Kidney epithelial cell (primary cell): ENCODE data around the gene CPEB1. TPM values are rescaled to one million over a fixed set of nuclear protein-coding genes. Genes with fewer than 3 reads are reported as not detected.
"Not testable (repeated sequence)": the region's sequence is repeated elsewhere in the genome, so short reads cannot be mapped to it uniquely, and the experiment has no call there.

ENCODE experiments used
- DNase-seq: peaks from one replicate; pipeline ENCODE4 v3.0.0-alpha.2; 2010; ENCODE audit warnings: low read depth
- H3K27me3 ChIP-seq: 2 replicates; pipeline ENCODE4 v1.6.0; 2011; ENCODE audit warnings: low read length; ENCODE audit not compliant: control insufficient read depth, insufficient read depth
- H3K36me3 ChIP-seq: 2 replicates; pipeline ENCODE4 v1.5.1; 2011; ENCODE audit warnings: low read length; ENCODE audit not compliant: control insufficient read depth, insufficient read depth
- H3K4me3 ChIP-seq: 2 replicates; pipeline ENCODE4 v1.5.1; 2011; ENCODE audit warnings: low read depth, mild to moderate bottlenecking, control low read depth, low read length
- total RNA-seq: library from RNA; depleted of rRNA; stranded (reverse); fragments of >200 nt; gene quantifications from 2 replicates; pipeline ENCODE4 v1.2.3, GENCODE V29; 2015
- TF ChIP-seq, protein P1 (sequence below): IDR thresholded peaks from 2 replicates; pipeline ENCODE4 v1.5.1; 2011; ENCODE audit warnings: mild to moderate bottlenecking, moderate library complexity, low read length, control low read depth, inconsistent platforms; ENCODE audit not compliant: insufficient read depth, poor library complexity, severe bottlenecking

The CPEB1 gene
- total RNA-seq, 1 donor from 2014 or later: 3.8 TPM

- H3K36me3 ChIP-seq: peaks cover 2% of the 10 kb centered on the region
- no peak overlapping the region for H3K4me3 ChIP-seq
- TF ChIP-seq, protein P1, sequence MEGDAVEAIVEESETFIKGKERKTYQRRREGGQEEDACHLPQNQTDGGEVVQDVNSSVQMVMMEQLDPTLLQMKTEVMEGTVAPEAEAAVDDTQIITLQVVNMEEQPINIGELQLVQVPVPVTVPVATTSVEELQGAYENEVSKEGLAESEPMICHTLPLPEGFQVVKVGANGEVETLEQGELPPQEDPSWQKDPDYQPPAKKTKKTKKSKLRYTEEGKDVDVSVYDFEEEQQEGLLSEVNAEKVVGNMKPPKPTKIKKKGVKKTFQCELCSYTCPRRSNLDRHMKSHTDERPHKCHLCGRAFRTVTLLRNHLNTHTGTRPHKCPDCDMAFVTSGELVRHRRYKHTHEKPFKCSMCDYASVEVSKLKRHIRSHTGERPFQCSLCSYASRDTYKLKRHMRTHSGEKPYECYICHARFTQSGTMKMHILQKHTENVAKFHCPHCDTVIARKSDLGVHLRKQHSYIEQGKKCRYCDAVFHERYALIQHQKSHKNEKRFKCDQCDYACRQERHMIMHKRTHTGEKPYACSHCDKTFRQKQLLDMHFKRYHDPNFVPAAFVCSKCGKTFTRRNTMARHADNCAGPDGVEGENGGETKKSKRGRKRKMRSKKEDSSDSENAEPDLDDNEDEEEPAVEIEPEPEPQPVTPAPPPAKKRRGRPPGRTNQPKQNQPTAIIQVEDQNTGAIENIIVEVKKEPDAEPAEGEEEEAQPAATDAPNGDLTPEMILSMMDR: no peak
- no peak for DNase-seq
- no peaks in the 10 kb centered on the region for H3K27me3 ChIP-seq
These were observed 115.4 kb downstream of the CPEB1 start for GRCh38 chr15:82531496-82532382.

DNA sequence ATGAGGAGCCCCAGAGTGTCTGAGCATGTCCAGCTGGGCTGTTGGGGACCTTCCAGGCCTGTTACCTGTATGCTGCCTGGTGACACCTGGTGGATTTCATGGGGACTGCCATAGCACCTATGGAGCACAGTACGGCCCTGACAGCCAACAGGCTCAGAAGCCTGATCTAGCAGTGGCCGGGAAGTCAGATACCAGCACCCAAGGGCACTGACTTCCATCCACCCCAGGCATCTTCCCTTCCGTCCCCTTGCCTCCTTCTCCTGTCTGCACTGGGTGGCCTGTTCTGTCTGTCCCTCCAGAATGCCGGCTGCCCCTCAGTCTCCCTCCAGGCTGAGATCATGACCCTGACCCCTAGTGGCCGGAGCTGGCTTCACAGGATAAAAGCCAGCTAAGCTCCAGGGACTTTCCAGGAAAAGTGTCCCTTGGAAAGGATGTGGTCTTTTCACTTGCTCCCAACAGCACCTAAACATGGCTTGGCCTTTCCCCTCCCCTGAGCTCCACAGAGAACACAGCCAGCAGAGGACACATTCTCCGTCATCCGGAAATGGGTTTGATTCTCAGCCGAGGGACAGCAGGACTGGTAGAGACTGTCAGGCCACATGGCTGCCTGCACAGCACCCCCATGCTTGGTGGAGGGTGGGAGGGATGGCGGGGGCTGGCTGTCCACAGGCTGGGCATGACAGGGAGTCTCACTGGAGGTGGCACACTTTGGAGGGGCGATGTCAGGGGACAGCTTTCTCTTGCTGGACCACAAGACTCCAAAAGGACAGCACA lies 116.4 kb downstream of the CPEB1 start:
- DNase-seq: peak; percentile 26
- Histone ChIP-seq H3K27me3 (no peaks in the 10 kb centered on the region), H3K4me3 (peak overlapping the region; percentile 25), H3K36me3 (no peaks in the 10 kb centered on the region)
- TF ChIP-seq, protein P1: peak; percentile 83

DNA sequence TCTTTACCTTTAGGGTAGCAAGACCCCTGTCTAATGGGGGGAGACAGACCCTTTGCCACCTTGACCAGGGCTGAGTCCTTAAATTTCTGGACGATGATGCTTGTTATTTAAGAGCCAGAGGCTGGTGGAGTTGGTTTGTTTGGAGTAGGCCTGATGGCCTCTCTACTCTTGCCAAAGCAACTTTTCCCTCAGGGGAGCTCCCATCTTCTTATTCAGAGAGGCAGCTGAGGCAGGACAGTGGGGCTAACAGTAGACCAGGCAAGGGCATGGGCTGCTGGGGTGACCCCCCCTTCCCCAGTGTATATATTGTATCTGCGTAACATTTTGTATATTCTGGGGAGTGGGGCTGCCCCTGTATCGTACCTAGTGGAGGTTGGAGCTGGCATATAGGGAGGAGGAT lies 117.2 kb downstream of the CPEB1 start:
- no peak for DNase-seq
- H3K4me3 ChIP-seq: no peak overlapping the region
- no peaks in the 10 kb centered on the region for H3K36me3 ChIP-seq
- no peaks in the 10 kb centered on the region for H3K27me3 ChIP-seq
- TF ChIP-seq, protein P1: no peak

GRCh38 chr15:82513587-82513986 lies 133.6 kb downstream of the CPEB1 start:
- not testable (repeated sequence) for H3K36me3 ChIP-seq, H3K4me3 ChIP-seq, DNase-seq, H3K27me3 ChIP-seq

- not testable (repeated sequence) for H3K4me3 ChIP-seq, DNase-seq, H3K27me3 ChIP-seq, H3K36me3 ChIP-seq
These were observed 139.5 kb downstream of the CPEB1 start for GRCh38 chr15:82507693-82508092.

- not testable (repeated sequence) for H3K4me3 ChIP-seq, H3K36me3 ChIP-seq, DNase-seq, H3K27me3 ChIP-seq
These were observed 140.1 kb downstream of the CPEB1 start for GRCh38 chr15:82507087-82507486.

GRCh38 chr15:82505842-82506241 lies 141.3 kb downstream of the CPEB1 start:
- not testable (repeated sequence) for DNase-seq, H3K36me3 ChIP-seq, H3K4me3 ChIP-seq, H3K27me3 ChIP-seq

DNA sequence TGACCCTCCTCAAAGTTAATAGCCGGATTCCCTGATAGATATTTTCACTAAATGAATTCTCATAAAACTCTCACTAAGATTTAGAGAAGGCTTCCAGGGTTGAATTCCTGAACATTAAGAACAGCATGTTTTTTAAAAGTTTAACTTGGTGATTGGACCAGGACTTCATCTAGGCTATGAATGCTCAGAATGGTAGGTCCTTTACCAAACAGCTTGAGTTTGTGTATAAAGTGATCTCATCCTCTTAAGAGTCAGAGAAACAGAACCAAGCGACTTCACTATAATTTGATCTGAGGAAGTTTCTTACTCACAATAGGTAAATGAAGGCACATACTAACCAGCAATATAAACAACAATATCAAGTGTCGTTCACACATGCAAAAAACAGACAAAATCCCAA lies 143.1 kb downstream of the CPEB1 start:
- H3K36me3 ChIP-seq, DNase-seq, H3K27me3 ChIP-seq, H3K4me3 ChIP-seq: not testable (repeated sequence)

DNA sequence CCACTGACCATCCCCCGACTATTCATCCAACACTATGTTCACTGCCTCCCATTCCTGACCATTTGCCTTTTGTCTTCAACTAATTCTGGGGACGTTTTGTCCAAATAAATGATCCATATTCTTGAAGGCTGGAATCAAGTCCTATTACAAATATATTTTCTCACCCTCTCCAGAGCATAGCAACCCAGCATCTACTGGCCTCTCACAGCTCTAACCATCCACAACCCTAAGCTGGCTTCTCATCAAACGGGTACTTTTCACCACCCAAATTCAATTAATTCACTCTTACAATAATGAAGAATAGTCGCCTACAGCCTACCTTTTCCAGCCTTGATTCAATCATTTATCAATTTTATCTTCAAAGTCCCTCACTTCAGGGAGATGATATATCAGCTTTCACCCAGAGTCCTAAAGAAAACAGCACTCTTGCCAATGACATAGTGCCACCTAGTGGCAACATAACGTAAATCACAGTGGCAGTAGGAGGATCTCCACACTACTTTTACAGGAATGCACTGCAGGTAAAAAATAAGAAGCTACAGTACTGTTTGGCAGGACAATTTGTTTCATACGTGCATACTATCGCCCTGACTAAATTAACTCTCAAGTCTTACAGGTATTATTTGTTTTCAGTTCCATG lies 144.3 kb downstream of the CPEB1 start:
- not testable (repeated sequence) for H3K36me3 ChIP-seq, H3K4me3 ChIP-seq, DNase-seq, H3K27me3 ChIP-seq

GRCh38 chr15:82500772-82501171 lies 146.4 kb downstream of the CPEB1 start:
- H3K36me3 ChIP-seq, DNase-seq: not testable (repeated sequence)

GRCh38 chr15:82497978-82498377 lies 149.2 kb downstream of the CPEB1 start:
- not testable (repeated sequence) for H3K4me3 ChIP-seq, DNase-seq, H3K27me3 ChIP-seq, H3K36me3 ChIP-seq

More at GRCh38 chr15:82500772-82501171, 146.4 kb downstream of the CPEB1 start:
- not testable (repeated sequence) for H3K27me3 ChIP-seq, H3K4me3 ChIP-seq
